Measurements from ENCODE around the gene SPAG17. TPM values are rescaled to one million over a fixed set of nuclear protein-coding genes. Genes with fewer than 3 reads are reported as not detected.
"Not testable (repeated sequence)": the region's sequence is repeated elsewhere in the genome, so short reads cannot be mapped to it uniquely, and the experiment has no call there.

SPAG17 gene
- total RNA-seq, 2 donors from 2014 or later: 0.35 TPM; not detected in 1

DNA sequence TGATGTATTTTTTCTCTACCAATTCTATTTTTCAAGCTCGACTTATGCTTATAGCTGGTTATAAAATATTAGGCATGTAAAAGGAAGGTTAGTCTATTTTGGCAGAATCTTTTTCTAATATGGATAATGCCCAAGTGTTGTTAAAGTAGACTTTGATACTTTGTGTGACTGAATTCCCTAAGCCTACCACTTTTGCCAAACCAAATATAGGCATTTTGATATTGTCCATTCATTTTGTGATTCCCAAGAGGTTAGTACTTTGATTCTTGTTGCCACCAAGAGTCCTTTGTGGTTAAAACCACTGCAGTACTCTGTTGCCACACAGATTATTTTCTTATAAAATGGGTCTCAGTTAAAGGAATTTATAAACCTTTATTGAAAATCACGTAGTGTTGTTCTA is 251.3 kb downstream of the SPAG17 start:
- intact Hi-C loops (cut with DNase I): no loop called here
- no peak for DNase-seq
- no peak for ATAC-seq

DNA sequence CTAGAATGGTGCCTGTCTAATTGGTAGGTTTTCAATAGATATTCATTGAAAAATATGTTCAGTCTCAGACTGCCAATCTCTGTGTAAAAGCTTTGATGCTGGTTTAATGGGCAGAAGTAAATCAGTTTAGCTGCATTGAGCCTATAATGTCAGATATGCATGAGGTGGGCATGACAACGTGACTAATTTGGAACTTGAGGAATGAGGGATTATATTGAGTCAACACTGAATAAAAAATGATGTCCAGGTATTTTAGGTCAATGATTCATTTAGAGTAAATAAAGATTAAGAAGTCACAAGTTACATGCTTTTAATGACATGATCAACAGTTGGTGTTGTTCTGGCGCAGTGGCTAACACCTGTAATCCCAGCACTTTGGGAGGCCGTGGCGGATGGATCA is 252.5 kb downstream of the SPAG17 start:
- intact Hi-C loops (cut with DNase I): no loop called here
- no peak for DNase-seq
- no peak for ATAC-seq

DNA sequence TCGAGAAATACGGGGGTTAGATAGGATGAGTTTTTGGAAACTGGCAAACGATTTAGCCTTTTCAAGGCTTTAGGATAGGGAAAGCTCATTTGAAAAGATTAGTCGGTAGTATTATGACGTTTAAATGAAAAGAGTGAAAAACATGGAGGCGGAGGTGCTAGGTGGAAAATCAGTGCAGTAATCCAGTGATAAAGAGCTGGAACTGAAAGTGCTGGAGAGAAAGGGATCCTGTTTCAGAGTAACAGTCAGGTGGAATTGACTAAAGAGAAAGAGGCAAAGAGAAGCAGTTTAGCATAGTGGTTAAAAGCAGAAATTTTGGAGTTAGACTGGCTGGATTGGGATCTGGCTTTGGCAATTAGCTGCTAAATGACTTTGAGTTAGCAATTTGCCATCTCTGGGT is 254.5 kb downstream of the SPAG17 start:
- DNase-seq (no peak), ATAC-seq (no peak)
- intact Hi-C loops (cut with DNase I): no loop called here

DNA sequence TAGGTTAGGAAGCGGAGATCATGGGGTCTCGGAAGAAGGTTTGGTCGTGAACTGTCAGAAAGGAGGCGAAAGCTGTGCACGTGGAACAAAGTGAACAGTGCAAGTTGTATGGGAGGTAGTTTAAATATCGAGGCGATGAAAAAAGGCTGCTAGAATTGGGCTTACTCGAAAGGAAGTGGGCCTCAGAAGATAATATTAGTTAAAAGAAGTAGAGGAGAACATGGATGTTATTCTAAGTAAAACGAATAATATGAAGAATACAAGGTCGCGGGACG is 254.9 kb downstream of the SPAG17 start:
- intact Hi-C loops (cut with DNase I): no loop called here
- DNase-seq (no peak), ATAC-seq (no peak)

DNA sequence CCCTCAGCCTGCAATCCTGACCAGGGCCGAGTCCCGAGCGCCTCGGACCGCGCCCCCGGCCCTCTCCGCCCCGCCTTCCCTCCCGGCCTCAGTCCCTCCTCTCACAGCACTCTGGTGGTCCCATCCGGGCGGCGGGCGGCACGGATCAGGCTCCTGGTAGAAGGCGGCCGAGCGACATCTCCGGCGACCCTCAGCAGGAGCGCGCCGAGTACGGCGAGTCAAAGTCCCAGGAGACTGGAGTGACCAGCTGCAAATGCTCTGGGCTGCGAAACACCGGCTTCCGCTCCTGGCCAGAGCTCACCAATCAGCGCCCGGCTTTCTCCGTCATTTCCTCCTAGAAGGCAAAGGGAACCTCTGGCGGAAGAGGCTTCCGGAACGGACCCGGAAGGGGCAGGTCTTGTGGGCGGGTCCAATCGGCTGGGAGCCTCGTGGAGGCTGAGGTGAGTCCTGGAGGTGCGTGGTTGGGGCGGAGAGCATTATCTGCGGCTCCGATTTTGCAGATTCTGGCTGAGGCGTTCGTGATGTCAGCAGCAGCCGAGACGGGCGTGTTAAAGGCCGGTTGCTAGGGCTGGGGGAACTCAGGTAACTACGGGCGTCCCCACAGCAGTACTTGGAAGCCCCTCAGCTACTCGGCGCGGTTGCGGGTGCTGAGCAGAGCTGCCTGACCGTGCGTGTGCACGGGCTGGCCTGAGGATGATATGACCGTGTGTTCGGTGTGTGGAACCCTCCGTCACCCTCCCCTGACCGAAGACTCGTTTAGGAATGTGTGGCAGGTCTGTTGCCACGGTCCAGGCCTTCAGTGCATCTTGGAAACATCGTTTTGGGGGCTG is 255.5 kb downstream of the SPAG17 start, which contains the start of the genes GDAP2 and WDR3:
Gene GDAP2, minus strand, starts transcription at position 279 of the 830 bp plus-strand sequence. CDS start 9,264 bp downstream, outside the sequence.
Gene WDR3, plus strand, starts transcription at position 397 of the 830 bp plus-strand sequence. CDS start 3,581 bp downstream, outside the sequence.
- DNase-seq (peak; percentile 98), ATAC-seq (peak; percentile 99)
- intact Hi-C loops (cut with DNase I): no loop called here

DNA sequence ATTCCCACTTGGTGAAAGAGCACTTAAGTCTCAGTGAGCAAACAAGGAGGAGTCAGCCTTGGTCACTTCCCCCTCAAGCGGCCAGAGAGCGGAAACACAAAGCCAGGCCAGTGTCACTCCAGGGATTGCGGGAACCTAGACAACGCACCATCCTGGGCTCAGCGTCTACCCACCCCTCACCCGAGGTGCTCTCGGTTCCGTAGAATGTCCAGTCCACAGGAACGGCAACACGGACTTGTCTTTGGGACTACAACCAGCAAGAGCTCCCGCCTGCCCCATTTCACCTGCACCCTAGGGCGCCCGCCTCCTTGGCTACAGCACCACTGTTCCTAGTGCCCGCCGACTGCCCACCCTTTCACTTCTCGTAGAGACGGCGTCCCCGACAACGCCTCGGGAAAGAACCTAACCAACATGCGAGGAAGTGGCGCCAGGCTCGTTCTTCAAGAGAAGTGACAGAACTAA is 256.1 kb downstream of the SPAG17 start:
- intact Hi-C loops (cut with DNase I): no loop called here
- ATAC-seq: peak; percentile 71 to 81
- DNase-seq: peak; percentile 55

DNA sequence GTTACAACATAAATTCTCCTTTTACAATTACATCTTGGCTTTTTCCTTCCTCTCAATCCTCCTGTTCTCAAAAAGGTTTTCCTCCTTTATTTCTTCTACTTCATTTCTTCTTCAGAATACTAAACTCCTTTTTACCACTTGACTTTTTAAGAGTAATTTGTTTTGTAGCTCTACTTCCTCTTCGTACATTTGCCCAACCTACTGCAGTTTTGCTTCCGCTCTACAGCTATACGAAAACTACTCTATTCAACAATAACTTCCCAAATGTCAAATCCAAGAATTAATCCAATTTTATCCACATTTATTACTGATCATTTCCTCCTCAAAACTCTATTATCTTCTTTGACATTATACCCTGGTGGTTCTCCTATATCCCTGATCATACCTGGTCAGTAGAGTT is 259.0 kb downstream of the SPAG17 start:
- intact Hi-C loops (cut with DNase I): no loop called here

DNA sequence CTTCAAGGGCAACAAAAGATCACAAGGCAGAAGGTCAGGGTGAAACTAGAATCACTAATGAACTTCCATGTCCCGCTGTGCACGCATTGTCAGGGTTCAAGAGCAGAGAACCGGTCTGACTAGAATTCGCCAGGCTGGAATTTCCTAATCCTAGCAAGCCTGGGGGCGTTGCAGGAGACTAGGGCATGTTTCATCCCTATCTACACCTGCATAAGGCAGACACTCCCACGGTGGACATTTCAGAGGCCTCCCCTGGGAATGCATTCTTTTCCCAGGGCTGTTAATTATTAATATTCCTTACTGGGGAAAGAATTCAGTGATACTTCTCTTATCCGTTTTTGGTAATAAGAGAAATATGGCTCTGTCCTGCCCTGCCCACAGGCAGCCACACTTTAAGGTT is 262.3 kb downstream of the SPAG17 start:
- DNase-seq; ATAC-seq; intact Hi-C loops (cut with DNase I): not testable (repeated sequence)

More for the DNA sequence above, 259.0 kb downstream of the SPAG17 start:
- no peak for DNase-seq
- ATAC-seq: no peak

DNA sequence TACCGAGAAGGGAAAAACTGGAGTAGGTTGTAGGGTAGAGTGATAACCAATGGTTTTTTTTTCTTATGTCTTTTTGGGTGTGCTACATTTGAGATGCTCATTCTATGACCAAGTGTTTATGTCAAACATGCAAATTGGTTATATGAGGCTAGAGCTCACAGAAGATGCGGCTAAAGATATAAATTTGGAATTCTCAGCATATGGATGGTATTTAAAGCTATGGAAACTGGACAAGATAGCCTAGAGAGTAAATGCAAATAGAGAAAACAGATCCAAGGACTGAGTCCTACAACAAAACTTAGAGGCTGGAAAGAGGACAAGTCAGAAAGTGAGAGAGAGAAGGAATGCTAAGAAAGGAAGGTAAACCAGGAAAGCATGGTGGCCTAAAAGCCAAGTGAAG is 263.0 kb downstream of the SPAG17 start:
- intact Hi-C loops (cut with DNase I): no loop called here
- DNase-seq (no peak), ATAC-seq (no peak)

DNA sequence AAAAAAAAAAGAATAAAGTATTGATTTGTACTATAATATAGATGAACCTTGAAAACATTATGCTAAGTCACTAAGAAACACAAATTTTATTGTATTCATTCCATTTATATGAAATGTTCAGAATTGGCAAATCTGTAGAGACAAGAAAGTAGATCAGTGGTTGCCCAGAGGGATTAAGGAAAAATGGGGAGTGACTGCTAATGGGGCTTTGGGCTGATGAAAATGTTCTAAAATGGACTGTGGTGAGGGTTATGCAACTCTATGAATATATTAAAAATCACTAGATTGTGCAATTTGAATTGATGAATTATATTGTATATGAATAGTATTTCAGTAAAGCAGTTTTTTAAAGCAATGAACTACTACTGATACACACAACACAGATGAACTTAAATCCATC is 265.7 kb downstream of the SPAG17 start:
- ATAC-seq: no peak
- intact Hi-C loops (cut with DNase I): no loop called here

DNA sequence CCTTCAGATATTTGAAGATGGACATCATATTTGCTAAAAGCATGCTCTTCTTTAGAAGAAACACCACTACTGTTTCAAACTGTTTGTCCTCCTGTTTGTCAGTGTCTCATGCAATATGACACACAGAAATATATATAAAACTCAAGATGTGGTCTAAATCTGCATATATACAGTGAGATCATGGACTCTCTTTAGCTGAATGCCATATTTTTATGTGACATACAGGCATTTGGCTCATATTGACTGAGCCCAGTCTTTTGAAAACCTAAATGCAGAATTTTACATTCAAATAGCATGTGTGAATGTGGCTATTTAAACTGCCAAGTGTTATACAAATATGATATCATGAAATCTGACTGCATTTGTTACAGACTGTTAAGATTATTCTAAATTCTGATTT is 274.0 kb downstream of the SPAG17 start:
- ATAC-seq: no peak
- intact Hi-C loops (cut with DNase I): no loop called here
- no peak for DNase-seq

More for the DNA sequence above, 265.7 kb downstream of the SPAG17 start:
- no peak for DNase-seq

DNA sequence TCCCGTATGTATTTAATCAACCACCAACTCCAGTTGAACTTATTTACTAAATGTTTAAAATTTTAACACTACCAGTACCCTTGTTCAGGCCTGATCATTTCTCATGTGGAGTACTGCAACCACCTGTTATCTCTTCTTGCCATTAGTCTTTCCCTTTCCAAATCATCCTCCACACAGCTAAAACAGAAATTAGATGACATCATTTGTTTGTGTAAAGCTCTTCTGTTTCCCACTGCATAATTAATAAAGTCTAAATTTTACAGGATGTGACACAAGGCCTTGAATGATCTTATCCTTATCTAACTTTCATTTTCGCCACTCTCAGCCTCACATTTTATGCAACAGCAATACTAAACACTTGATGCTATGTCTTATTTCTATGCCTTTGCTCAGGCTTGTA is 280.0 kb downstream of the SPAG17 start:
- no peak for DNase-seq
- intact Hi-C loops (cut with DNase I): no loop called here
- ATAC-seq: no peak

DNA sequence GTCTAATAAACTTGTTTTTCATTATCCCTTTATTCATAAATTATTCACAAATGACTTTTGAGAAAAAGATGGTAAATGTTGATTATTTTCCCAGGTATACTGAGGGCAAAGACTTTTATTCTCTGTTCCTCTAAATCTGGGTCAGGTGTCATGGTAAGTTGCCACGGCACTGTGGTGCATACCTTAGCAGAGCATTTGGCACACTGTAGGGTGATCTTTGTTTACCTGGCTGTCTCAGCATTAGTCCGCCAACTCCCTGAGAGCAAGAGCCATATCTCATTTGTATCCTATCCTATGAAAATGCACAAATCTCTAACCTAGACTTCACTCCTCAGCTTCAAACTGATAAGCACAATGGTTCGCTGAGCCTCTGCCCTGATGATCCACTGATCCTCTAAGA is 280.5 kb downstream of the SPAG17 start:
- no peak for DNase-seq
- intact Hi-C loops (cut with DNase I): no loop called here
- ATAC-seq: no peak
